Left ventricle myocardium inferior (tissue), 1 donor: ENCODE data around the gene CWC27. TPM values are rescaled to one million over a fixed set of nuclear protein-coding genes. Genes with fewer than 3 reads are reported as not detected.
"Not testable (repeated sequence)": the region's sequence is repeated elsewhere in the genome, so short reads cannot be mapped to it uniquely, and the experiment has no call there.

Source experiments
- DNase-seq: peaks from one replicate; pipeline ENCODE4 v3.0.0-alpha.2; 2020
- H3K27ac ChIP-seq: fragments of 200-600 bp; replicated peaks from 2 replicates; pipeline ENCODE4 v1.8.0; 2021
- H3K27me3 ChIP-seq: fragments of 200-600 bp; 2 replicates; pipeline ENCODE4 v1.8.0; 2021; ENCODE audit warnings: low read depth
- H3K36me3 ChIP-seq: fragments of 200-600 bp; 2 replicates; pipeline ENCODE4 v1.8.0; 2021
- H3K4me1 ChIP-seq: fragments of 200-600 bp; 2 replicates; pipeline ENCODE4 v1.8.0; 2021
- H3K4me3 ChIP-seq: fragments of 200-600 bp; 2 replicates; pipeline ENCODE4 v1.8.0; 2021; ENCODE audit warnings: mild to moderate bottlenecking, moderate library complexity
- H3K9me3 ChIP-seq: fragments of 200-600 bp; replicated peaks from 2 replicates; pipeline ENCODE4 v1.8.0; 2021
- CTCF ChIP-seq: fragments of 200-600 bp; IDR thresholded peaks from 2 replicates; pipeline ENCODE4 v1.8.0; 2021; ENCODE audit warnings: antibody characterized with exemption, mild to moderate bottlenecking, borderline replicate concordance
- intact Hi-C: fragments of 100-400 bp; cut with micrococcal nuclease; formaldehyde crosslinking; loops from one replicate; pipeline ENCODE4 v1.11.0; 2022
- total RNA-seq: library from RNA; stranded (reverse); fragmentation: NEBNext Ultra II Directional; extraction: Animal tissue kit (Norgen Biotek cat#: 25700); gene quantifications from one replicate; pipeline ENCODE4 v1.2.1, GENCODE V29; 2021
- donor health status: DM: no; HTN: yes; CAD: no; lungs with severe emphysema.

CWC27 gene
- total RNA-seq, 1 donor from 2014 or later = 26.7 TPM

GRCh38 chr5:64811050-64811640 lies 42.4 kb downstream of the CWC27 start:
- peak; percentile 81 for TF ChIP-seq CTCF
- H3K4me3 ChIP-seq = no peak overlapping the region
- no peak for DNase-seq

GRCh38 chr5:64814073-64814472 lies 45.3 kb downstream of the CWC27 start:
- TF ChIP-seq CTCF = no peak
- intact Hi-C loops = loop anchor here (5.0 to 10.0 kb wide), 2 partner anchors 221 to 668 kb away; partner anchors contain the start of gene ADAMTS6
- no peak overlapping the region for H3K4me3 ChIP-seq

More at GRCh38 chr5:64811050-64811640, 42.4 kb downstream of the CWC27 start:
- no peaks in the 10 kb centered on the region for H3K9me3 ChIP-seq
- intact Hi-C loops = loop anchor here (5.0 to 10.0 kb wide), 2 partner anchors 224 to 671 kb away; partner anchors contain the start of gene ADAMTS6
- peaks cover 28% of the 10 kb centered on the region for H3K4me1 ChIP-seq
- H3K27ac ChIP-seq = no peak overlapping the region
- H3K27me3 ChIP-seq = no peaks in the 10 kb centered on the region
- H3K36me3 ChIP-seq = peaks cover 22% of the 10 kb centered on the region

GRCh38 chr5:64818245-64818644 lies 49.5 kb downstream of the CWC27 start:
- intact Hi-C loops = loop anchor here (10.0 kb wide), 1 partner anchor 217 kb away; no protein-coding TSS in a partner anchor
- DNase-seq = no peak

More at GRCh38 chr5:64814073-64814472, 45.3 kb downstream of the CWC27 start:
- Histone ChIP-seq H3K4me1 (peaks cover 51% of the 10 kb centered on the region), H3K27ac (no peak overlapping the region), H3K27me3 (no peaks in the 10 kb centered on the region), H3K9me3 (no peaks in the 10 kb centered on the region), H3K36me3 (peaks cover 6% of the 10 kb centered on the region)
- DNase-seq = no peak

GRCh38 chr5:64819345-64819744 lies 50.6 kb downstream of the CWC27 start:
- H3K27ac ChIP-seq, H3K4me3 ChIP-seq, H3K36me3 ChIP-seq, H3K9me3 ChIP-seq, DNase-seq, H3K27me3 ChIP-seq: not testable (repeated sequence)
- H3K4me1 ChIP-seq = peaks cover 48% of the 10 kb centered on the region
- intact Hi-C loops = loop anchor here (10.0 kb wide), 1 partner anchor 215 kb away; no protein-coding TSS in a partner anchor

More at GRCh38 chr5:64818245-64818644, 49.5 kb downstream of the CWC27 start:
- TF ChIP-seq CTCF = no peak
- peaks cover 43% of the 10 kb centered on the region for H3K4me1 ChIP-seq
- H3K27me3 ChIP-seq = no peaks in the 10 kb centered on the region
- no peak overlapping the region for H3K27ac ChIP-seq
- no peaks in the 10 kb centered on the region for H3K36me3 ChIP-seq
- H3K4me3 ChIP-seq = no peak overlapping the region
- no peaks in the 10 kb centered on the region for H3K9me3 ChIP-seq

- no peaks in the 10 kb centered on the region for H3K27me3 ChIP-seq
- H3K27ac ChIP-seq = peak overlapping the region; percentile 63
- intact Hi-C loops = no loop called here
- no peak for DNase-seq
- no peak for TF ChIP-seq CTCF
- no peaks in the 10 kb centered on the region for H3K9me3 ChIP-seq
- no peaks in the 10 kb centered on the region for H3K36me3 ChIP-seq
- H3K4me1 ChIP-seq = peaks cover 44% of the 10 kb centered on the region
- no peak overlapping the region for H3K4me3 ChIP-seq
Measured at GRCh38 chr5:64822320-64822719, 53.6 kb downstream of the CWC27 start.

GRCh38 chr5:64826541-64826940 lies 57.8 kb downstream of the CWC27 start:
- intact Hi-C loops = no loop called here
- Histone ChIP-seq H3K36me3 (peaks cover 6% of the 10 kb centered on the region), H3K27me3 (no peaks in the 10 kb centered on the region), H3K27ac (no peak overlapping the region), H3K9me3 (peaks cover 3% of the 10 kb centered on the region), H3K4me1 (peaks cover 27% of the 10 kb centered on the region), H3K4me3 (no peak overlapping the region)
- no peak for TF ChIP-seq CTCF
- DNase-seq = no peak
